SJCRH30 (cell line): ENCODE results near the gene PRKCB. TPM values are rescaled to one million over a fixed set of nuclear protein-coding genes. Genes with fewer than 3 reads are reported as not detected.

Experiments
- DNase-seq, 2 experiments: peaks; one replicate each; pipeline ENCODE4 v3.0.0-alpha.2; 2015 to 2020
- H3K27ac ChIP-seq: fragments of 250-450 bp; sonication (Bioruptor Pico); 2 replicates; pipeline ENCODE4 v1.5.1; 2020; ENCODE audit warnings: mild to moderate bottlenecking, moderate library complexity
- H3K27me3 ChIP-seq: fragments of 250-450 bp; sonication (Bioruptor Pico); 2 replicates; pipeline ENCODE4 v1.5.1; 2020; ENCODE audit warnings: mild to moderate bottlenecking, moderate library complexity
- H3K36me3 ChIP-seq: fragments of 250-450 bp; sonication (Bioruptor Pico); 2 replicates; pipeline ENCODE4 v1.5.1; 2020; ENCODE audit warnings: mild to moderate bottlenecking, moderate library complexity
- H3K4me1 ChIP-seq: fragments of 250-450 bp; sonication (Bioruptor Pico); 2 replicates; pipeline ENCODE4 v1.5.1; 2020; ENCODE audit warnings: mild to moderate bottlenecking, moderate library complexity
- H3K4me3 ChIP-seq: fragments of 250-450 bp; sonication (Bioruptor Pico); 2 replicates; pipeline ENCODE4 v1.5.1; 2020; ENCODE audit warnings: mild to moderate bottlenecking, moderate library complexity
- H3K9me3 ChIP-seq: fragments of 250-450 bp; sonication (Bioruptor Pico); replicated peaks from 2 replicates; pipeline ENCODE4 v1.5.1; 2020; ENCODE audit warnings: mild to moderate bottlenecking, moderate library complexity
- total RNA-seq: library from RNA; depleted of rRNA; stranded (reverse); fragments of >200 nt; shearing (Covaris generic); gene quantifications from 2 replicates; pipeline ENCODE4 v1.2.3, GENCODE V29; 2014

Gene PRKCB
- total RNA-seq, 1 experiment from 2014 or later, result not detected

GRCh38 chr16:24163935-24164334, 328.2 kb downstream of the PRKCB start:
- H3K4me1 ChIP-seq, result no peaks in the 10 kb centered on the region

GRCh38 chr16:24164416-24164815, 328.6 kb downstream of the PRKCB start:
- Histone ChIP-seq H3K36me3 (no peaks in the 10 kb centered on the region), H3K27me3 (no peaks in the 10 kb centered on the region), H3K27ac (no peak overlapping the region), H3K4me3 (no peak overlapping the region), H3K4me1 (no peaks in the 10 kb centered on the region), H3K9me3 (no peaks in the 10 kb centered on the region)
- no peak for DNase-seq

More at GRCh38 chr16:24163935-24164334, 328.2 kb downstream of the PRKCB start:
- H3K9me3 ChIP-seq, result no peaks in the 10 kb centered on the region
- no peaks in the 10 kb centered on the region for H3K27me3 ChIP-seq
- no peak overlapping the region for H3K27ac ChIP-seq
- H3K36me3 ChIP-seq, result no peaks in the 10 kb centered on the region
- no peak for DNase-seq
- H3K4me3 ChIP-seq, result no peak overlapping the region

GRCh38 chr16:24165273-24165672, 329.5 kb downstream of the PRKCB start:
- H3K9me3 ChIP-seq, result no peaks in the 10 kb centered on the region
- no peaks in the 10 kb centered on the region for H3K27me3 ChIP-seq
- no peaks in the 10 kb centered on the region for H3K4me1 ChIP-seq
- DNase-seq, result no peak
- no peak overlapping the region for H3K4me3 ChIP-seq
- no peaks in the 10 kb centered on the region for H3K36me3 ChIP-seq
- no peak overlapping the region for H3K27ac ChIP-seq

- no peaks in the 10 kb centered on the region for H3K9me3 ChIP-seq
These were observed 331.1 kb downstream of the PRKCB start for GRCh38 chr16:24166661-24167528.

GRCh38 chr16:24168856-24169255, 333.1 kb downstream of the PRKCB start:
- no peaks in the 10 kb centered on the region for H3K36me3 ChIP-seq
- H3K4me1 ChIP-seq, result no peaks in the 10 kb centered on the region
- no peak for DNase-seq
- no peaks in the 10 kb centered on the region for H3K27me3 ChIP-seq
- no peaks in the 10 kb centered on the region for H3K9me3 ChIP-seq
- no peak overlapping the region for H3K27ac ChIP-seq
- H3K4me3 ChIP-seq, result no peak overlapping the region

More at GRCh38 chr16:24166661-24167528, 331.1 kb downstream of the PRKCB start:
- Histone ChIP-seq H3K27ac (no peak overlapping the region), H3K27me3 (no peaks in the 10 kb centered on the region), H3K4me3 (no peak overlapping the region), H3K36me3 (no peaks in the 10 kb centered on the region), H3K4me1 (no peaks in the 10 kb centered on the region)
- no peak for DNase-seq

- Histone ChIP-seq H3K4me1 (no peaks in the 10 kb centered on the region), H3K4me3 (no peak overlapping the region), H3K36me3 (no peaks in the 10 kb centered on the region), H3K9me3 (no peaks in the 10 kb centered on the region), H3K27me3 (no peaks in the 10 kb centered on the region), H3K27ac (no peak overlapping the region)
- DNase-seq, result no peak
These were observed 334.6 kb downstream of the PRKCB start for GRCh38 chr16:24170407-24170806.

GRCh38 chr16:24174504-24174903, 338.7 kb downstream of the PRKCB start:
- H3K4me1 ChIP-seq, result no peaks in the 10 kb centered on the region
- H3K36me3 ChIP-seq, result no peaks in the 10 kb centered on the region
- no peak overlapping the region for H3K27ac ChIP-seq

GRCh38 chr16:24174957-24175356, 339.2 kb downstream of the PRKCB start:
- no peak for DNase-seq
- Histone ChIP-seq H3K27me3 (no peaks in the 10 kb centered on the region), H3K4me3 (no peak overlapping the region)

More at GRCh38 chr16:24174504-24174903, 338.7 kb downstream of the PRKCB start:
- H3K4me3 ChIP-seq, result no peak overlapping the region
- no peaks in the 10 kb centered on the region for H3K27me3 ChIP-seq
- DNase-seq, result no peak
- no peaks in the 10 kb centered on the region for H3K9me3 ChIP-seq

GRCh38 chr16:24178496-24178895, 342.7 kb downstream of the PRKCB start:
- peak; percentile 24 to 47 for DNase-seq
- H3K27me3 ChIP-seq, result no peaks in the 10 kb centered on the region

More at GRCh38 chr16:24174957-24175356, 339.2 kb downstream of the PRKCB start:
- Histone ChIP-seq H3K9me3 (no peaks in the 10 kb centered on the region), H3K27ac (no peak overlapping the region), H3K4me1 (no peaks in the 10 kb centered on the region), H3K36me3 (no peaks in the 10 kb centered on the region)

GRCh38 chr16:24180451-24180850, 344.7 kb downstream of the PRKCB start:
- Histone ChIP-seq H3K4me1 (no peaks in the 10 kb centered on the region), H3K27me3 (no peaks in the 10 kb centered on the region)
- no peak for DNase-seq

More at GRCh38 chr16:24178496-24178895, 342.7 kb downstream of the PRKCB start:
- Histone ChIP-seq H3K4me3 (no peak overlapping the region), H3K4me1 (no peaks in the 10 kb centered on the region), H3K36me3 (no peaks in the 10 kb centered on the region), H3K27ac (no peak overlapping the region), H3K9me3 (no peaks in the 10 kb centered on the region)

GRCh38 chr16:24188021-24188542, 352.3 kb downstream of the PRKCB start:
- no peak overlapping the region for H3K4me3 ChIP-seq
- H3K27me3 ChIP-seq, result no peaks in the 10 kb centered on the region
- H3K27ac ChIP-seq, result no peak overlapping the region
- no peaks in the 10 kb centered on the region for H3K9me3 ChIP-seq
- H3K4me1 ChIP-seq, result no peaks in the 10 kb centered on the region
- peak in 1 of 2 experiments; percentile 7 for DNase-seq
- H3K36me3 ChIP-seq, result no peaks in the 10 kb centered on the region

More at GRCh38 chr16:24180451-24180850, 344.7 kb downstream of the PRKCB start:
- no peak overlapping the region for H3K4me3 ChIP-seq
- H3K27ac ChIP-seq, result no peak overlapping the region
- H3K9me3 ChIP-seq, result no peaks in the 10 kb centered on the region
- no peaks in the 10 kb centered on the region for H3K36me3 ChIP-seq

- DNase-seq, result no peak
- H3K4me3 ChIP-seq, result no peak overlapping the region
- H3K27ac ChIP-seq, result no peak overlapping the region
- no peaks in the 10 kb centered on the region for H3K4me1 ChIP-seq
- no peaks in the 10 kb centered on the region for H3K9me3 ChIP-seq
- no peaks in the 10 kb centered on the region for H3K27me3 ChIP-seq
- H3K36me3 ChIP-seq, result no peaks in the 10 kb centered on the region
These were observed 353.1 kb downstream of the PRKCB start for GRCh38 chr16:24188751-24189318.

GRCh38 chr16:24189941-24190340, 354.2 kb downstream of the PRKCB start:
- H3K9me3 ChIP-seq, result no peaks in the 10 kb centered on the region
- H3K27ac ChIP-seq, result no peak overlapping the region
- no peak overlapping the region for H3K4me3 ChIP-seq

GRCh38 chr16:24191876-24192402, 356.2 kb downstream of the PRKCB start:
- Histone ChIP-seq H3K9me3 (no peaks in the 10 kb centered on the region), H3K4me3 (no peak overlapping the region), H3K4me1 (no peaks in the 10 kb centered on the region), H3K36me3 (no peaks in the 10 kb centered on the region), H3K27me3 (no peaks in the 10 kb centered on the region), H3K27ac (no peak overlapping the region)
- DNase-seq, result no peak

More at GRCh38 chr16:24189941-24190340, 354.2 kb downstream of the PRKCB start:
- Histone ChIP-seq H3K27me3 (no peaks in the 10 kb centered on the region), H3K36me3 (no peaks in the 10 kb centered on the region), H3K4me1 (no peaks in the 10 kb centered on the region)
- DNase-seq, result no peak

GRCh38 chr16:24195221-24195620, 359.4 kb downstream of the PRKCB start:
- Histone ChIP-seq H3K27me3 (0 out of 2 replicates have a peak, but pooled peaks cover 2% of the 10 kb centered on the region), H3K4me3 (no peak overlapping the region), H3K4me1 (no peaks in the 10 kb centered on the region), H3K36me3 (no peaks in the 10 kb centered on the region), H3K9me3 (no peaks in the 10 kb centered on the region), H3K27ac (no peak overlapping the region)
- no peak for DNase-seq
